CD4-positive, alpha-beta T cell treated with Interferon alpha-2 for 1 hour (primary cell): ENCODE data around the gene UBE2J1.
"Not testable (repeated sequence)": the region's sequence is repeated elsewhere in the genome, so short reads cannot be mapped to it uniquely, and the experiment has no call there.

Source experiments
- DNase-seq, 2 donors: peaks; one replicate each; pipeline ENCODE4 v3.0.0-alpha.2; 2020 to 2022

Gene UBE2J1

GRCh38 chr6:89315249-89315885 is 37.2 kb downstream of the UBE2J1 start, which contains the start of gene GABRR2:
Gene GABRR2 (minus strand): TSS chr6:89315299. CDS start chr6:89315165, 134 bp downstream.
- DNase-seq: no peak

DNA sequence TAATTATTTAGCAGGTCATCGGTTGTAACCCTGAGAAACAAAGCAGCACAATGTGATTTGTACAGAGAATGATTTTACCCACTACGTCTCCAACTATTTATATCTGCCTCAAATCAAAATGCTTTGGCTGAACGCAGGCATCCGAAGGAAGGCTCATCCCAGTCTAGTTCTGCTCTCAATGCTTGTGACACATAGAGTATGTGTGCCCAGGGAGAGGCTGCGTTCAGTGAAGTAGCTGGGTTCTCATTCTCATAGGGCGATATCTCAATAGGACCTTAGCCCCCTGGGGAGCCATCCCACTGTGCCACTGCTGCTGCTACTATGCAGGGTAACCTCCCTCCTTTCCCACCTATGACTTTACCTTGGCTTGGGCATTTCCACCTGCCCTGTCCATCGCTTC is 37.8 kb downstream of the UBE2J1 start:
- no peak for DNase-seq

DNA sequence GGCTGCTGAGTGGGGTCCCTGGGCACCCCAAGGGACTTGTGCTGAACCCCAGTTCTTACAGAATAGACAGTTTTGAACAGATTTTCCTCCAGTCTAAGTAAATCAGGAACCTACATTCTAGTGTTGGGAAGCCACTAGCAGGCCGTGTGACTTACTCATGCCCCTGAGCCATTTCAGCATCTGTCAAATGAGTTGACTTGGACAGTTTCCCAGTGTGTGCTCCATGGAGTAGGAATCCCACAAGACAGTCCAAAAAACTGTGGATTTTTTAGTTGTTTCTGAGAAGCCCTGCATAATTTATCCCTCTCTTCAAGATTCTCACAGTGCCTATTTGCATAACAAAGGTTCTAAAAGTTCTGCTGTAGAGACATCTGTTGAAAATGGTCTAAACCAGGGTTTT is 39.5 kb downstream of the UBE2J1 start:
- no peak for DNase-seq

- no peak for DNase-seq
These were observed 40.5 kb downstream of the UBE2J1 start for GRCh38 chr6:89311853-89312531.

- no peak for DNase-seq
These were observed 41.0 kb downstream of the UBE2J1 start for GRCh38 chr6:89311530-89311852.

- no peak for DNase-seq
These were observed 41.6 kb downstream of the UBE2J1 start for GRCh38 chr6:89310929-89311328.

DNA sequence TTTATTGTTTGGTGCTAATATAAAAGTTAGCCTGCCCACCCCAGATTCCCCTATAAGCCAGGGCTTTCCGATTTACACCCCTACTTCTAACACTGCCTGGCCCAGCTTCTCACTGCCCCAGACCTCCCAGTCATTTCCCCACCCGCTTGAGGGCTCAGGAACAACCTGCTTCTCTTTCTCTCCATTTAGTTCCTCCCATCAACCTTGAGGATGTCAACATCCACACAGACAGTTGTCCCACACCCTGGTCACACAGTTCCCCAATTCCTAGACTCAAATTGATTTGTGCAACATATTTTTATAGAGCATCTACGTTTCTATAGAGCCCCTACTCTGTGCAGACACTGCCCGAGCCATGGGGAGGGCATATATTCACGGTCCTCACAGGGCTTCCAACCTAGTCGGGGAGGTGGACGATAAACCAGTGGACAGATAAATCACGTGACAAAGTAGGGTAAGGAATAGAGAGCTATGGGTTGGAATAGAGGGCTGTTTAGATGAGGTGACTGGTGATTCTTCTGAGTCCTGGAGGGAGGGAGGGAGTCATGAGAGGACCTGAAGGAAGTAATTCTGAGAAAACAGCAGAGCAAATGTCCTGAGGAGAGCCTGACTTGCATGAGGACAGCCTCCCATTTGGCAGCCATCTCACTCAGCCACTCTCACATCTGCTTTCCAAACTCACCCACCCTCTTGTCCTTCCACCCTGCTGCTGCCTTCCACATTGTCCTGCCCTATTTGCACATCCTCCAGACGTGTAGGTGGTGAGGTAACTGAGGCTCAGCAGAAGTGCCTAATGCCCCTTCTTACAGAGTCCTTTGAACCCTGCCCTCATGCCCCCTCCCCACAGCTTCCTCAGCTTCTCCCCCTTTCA is 43.8 kb downstream of the UBE2J1 start:
- no peak for DNase-seq

GRCh38 chr6:89304517-89304916 is 48.0 kb downstream of the UBE2J1 start:
- DNase-seq: not testable (repeated sequence)

GRCh38 chr6:89302936-89303335 is 49.6 kb downstream of the UBE2J1 start:
- DNase-seq: no peak

DNA sequence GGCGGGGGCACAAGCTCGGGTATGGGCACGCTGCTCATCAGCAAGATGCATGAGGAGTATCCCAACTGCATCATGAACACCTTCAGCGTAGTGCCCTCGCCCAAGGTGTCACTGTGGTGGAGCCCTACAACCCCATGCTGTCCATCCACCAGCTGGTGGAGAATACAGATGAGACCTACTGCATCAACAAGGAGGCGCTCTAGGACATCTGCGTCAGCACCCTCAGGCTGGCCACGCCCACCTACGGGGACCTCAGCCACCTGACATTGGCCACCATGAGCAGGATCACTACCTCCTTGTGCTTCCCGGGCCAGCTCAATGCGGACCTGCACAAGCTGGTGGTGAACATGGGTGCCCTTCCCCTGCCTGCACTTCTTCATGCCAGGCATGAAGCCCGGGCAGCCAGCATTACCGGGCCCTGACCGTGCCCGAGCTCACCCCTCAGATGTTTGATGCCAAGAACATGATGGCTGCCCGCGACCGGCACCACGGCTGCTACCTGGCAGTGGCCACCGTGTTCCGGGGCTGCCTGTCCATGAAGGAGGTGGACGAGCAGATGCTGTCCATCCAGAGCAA is 50.2 kb downstream of the UBE2J1 start:
- DNase-seq: no peak

DNA sequence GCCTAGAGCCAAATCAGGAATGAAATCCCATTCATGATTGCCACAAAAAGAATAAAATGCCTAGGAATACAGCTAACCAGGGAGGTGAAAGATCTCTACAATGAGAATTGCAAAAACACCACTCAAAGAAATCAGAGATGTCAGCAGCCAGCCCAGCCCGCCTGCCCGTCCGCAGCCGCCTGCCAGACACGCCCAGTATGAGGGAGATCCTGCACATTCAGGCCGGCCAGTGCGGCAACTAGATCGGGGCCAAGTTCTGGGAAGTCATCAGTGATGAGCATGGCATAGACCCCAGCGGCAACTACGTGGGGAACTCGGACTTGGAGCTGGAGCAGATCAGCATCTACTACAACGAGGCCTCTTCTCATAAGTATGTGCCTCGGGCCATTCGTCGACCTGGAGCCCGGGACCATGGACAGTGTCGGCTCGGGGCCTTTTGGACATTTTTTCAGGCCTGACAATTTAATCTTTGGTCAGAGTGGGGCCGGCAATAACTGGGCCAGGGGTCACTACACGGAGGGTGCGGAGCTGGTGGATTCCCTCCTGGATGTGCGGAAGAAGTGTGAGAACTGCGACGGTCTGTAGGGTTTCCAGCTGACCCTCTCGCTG is 50.8 kb downstream of the UBE2J1 start:
- DNase-seq: no peak

GRCh38 chr6:89299466-89299850 is 53.1 kb downstream of the UBE2J1 start:
- no peak for DNase-seq

DNA sequence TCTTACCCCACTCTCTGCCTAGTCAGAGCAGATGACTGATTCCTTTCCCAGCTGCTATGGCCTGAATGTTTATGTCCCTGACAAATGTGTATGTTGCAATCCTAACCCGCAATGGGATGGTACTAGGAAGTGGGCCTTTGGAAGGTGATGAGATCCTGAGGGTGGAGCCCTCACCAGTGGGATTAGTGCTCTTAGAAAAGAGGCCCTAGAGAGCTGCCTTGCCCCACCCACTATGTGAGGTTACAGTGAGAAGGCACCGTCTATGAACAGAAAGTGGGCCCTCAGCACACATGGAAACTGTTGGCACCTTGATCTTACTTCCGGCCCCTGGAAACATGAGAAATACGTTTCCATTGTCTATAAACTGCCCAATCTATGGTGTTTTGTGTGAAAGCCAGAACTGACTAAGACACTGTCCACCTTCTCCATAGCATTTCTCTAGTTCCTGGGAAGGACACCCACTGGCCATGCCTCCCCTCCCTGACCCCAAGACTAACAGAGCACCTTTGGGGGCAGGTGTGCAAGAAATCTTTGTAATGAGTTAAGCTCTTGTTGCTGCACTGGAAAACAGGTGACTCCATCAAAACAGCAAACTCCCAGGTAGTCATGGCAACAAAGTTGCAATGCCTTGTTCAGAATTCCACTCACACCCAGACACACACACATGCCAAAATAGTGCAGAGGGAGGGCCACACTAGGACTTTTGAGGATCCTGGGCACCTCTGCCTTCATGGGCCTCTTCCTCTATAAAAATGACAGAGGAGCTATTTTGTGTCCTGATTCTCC is 53.6 kb downstream of the UBE2J1 start:
- DNase-seq: peak in 1 of 2 donors; percentile 61

DNA sequence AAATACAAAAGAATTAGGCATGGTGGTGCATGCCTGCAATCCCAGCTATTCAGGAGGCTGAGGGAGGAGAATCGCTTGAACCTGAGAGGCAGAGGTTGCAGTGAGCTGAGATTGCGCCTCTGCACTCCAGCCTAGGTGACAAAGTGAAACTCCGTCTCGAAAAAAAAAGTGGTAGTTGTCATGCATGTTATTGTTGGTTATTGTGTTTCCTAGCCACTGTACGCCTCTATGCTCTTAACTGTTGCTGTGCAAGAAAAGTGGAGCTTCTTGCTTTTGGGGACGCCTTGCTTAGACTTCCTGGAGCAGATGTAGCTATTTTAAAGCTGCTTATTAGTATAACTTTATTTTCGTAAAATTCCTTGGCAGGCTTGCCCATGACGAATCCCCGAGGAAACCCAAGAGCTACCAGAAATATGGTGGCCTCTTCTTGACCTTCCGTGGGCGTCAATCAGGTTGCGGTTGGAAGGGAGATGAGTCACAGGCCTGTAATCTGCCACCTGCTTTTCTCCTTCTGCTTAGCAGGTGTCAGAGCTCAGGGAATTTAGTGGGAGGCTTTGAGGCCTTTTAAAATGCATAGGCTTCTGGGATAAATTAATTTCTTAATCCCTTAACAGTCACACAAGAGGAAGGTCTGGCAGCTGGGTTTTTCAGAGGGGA is 54.7 kb downstream of the UBE2J1 start:
- DNase-seq: peak; percentile 50 to 70

DNA sequence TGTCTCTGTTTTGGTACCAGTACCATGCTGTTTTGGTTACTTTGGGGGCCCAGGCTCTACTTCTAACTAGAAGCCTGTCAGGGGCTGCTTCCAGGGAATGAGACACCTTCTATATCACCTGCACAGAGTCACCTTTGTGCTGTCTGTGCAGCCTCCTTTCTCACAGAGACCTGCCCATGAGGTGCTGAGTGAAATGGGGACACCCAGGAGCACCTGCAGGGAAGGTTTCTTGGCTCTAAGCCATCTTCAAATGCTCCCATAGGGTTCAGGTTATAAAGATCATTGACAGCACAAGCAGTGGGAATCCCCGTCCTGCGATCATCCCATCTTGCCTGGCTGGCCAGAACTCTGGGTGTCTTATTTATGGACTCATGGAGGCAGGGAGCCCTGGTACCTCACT is 56.5 kb downstream of the UBE2J1 start:
- no peak for DNase-seq

- DNase-seq: not testable (repeated sequence)
These were observed 57.4 kb downstream of the UBE2J1 start for GRCh38 chr6:89295116-89295515.

DNA sequence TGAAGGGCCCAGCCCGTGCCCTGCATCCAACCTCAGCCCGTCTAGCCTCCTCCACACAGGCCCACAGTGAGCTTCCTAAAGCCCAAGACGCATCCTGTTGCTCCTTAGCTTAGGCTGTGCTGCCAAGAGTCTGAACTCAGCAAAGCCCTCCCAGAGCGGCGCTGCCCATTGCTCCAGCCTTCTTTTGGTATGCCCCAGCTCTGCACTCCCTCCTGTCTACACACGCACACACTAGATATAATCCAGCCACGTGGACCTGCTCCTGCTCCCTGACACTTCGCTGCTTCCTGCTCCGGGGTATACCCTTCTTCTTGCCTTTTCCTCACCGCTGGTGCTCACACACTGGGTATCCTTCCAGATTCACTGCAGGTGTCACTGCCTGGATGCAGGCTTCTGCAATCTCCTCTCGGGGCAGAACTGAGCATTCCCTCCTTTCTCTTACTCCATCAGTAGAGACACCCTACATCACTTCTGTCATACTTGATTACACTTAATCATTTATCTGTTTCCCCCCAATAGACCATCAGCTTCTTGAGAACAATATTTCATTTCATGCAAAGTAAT is 61.2 kb downstream of the UBE2J1 start:
- no peak for DNase-seq

GRCh38 chr6:89290401-89291155 is 61.9 kb downstream of the UBE2J1 start:
- no peak for DNase-seq

GRCh38 chr6:89289710-89290109 is 62.8 kb downstream of the UBE2J1 start:
- DNase-seq: no peak

- no peak for DNase-seq
These were observed 65.0 kb downstream of the UBE2J1 start for GRCh38 chr6:89287351-89288028.
